Measurements from ENCODE around the gene DSPP.

DSPP gene

DNA sequence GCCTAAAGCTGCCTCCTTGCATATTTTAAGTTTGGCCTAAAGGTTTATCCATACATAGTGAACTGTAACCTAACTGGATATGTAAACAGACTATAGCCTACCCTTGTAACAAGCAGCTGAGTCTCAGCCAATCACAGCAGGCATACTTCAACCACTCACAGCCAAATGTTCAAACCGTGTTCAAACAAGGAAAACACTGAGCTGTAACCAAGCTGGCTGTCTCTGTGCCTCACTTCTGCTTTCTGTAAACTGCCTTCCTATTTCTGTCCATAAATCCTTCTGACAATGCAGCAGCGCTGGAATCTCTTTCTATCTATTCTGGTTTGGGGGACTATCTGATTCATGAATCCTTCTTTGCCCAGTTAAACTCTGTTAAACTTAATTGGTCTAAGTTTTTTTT lies 16.4 kb downstream of the DSPP start:
- ChIA-PET POLR2A (interaction anchor here (0.6 kb wide), 1 partner anchor 889 kb away, joined by 3 read pairs; no protein-coding TSS in a partner anchor), CTCF (interaction anchor here (0.6 kb wide), 1 partner anchor 120 kb away, joined by 5 read pairs; no protein-coding TSS in a partner anchor)
- Histone ChIP-seq H3K4me3 (ENCODE audit: low read depth, low read length) (no peak overlapping the region), H3K27ac (ENCODE audit: extremely low read depth, low read depth, low read length) (no peak overlapping the region), H3K4me1 (ENCODE audit: control insufficient read depth, insufficient read depth, low read length) (no peaks in the 10 kb centered on the region), H3K9me3 (ENCODE audit: control insufficient read depth, insufficient read depth, low read depth, low read length) (no peaks in the 10 kb centered on the region), H3K36me3 (ENCODE audit: control insufficient read depth in 2 of 2, insufficient read depth in 1 of 2, low read length in 2 of 2) (no peaks in the 10 kb centered on the region)
- TF ChIP-seq SP2 (tag by site-specific recombination; IDR thresholded peaks at IDR 0.05) (no peak), ZNF571 (tag by site-specific recombination; IDR thresholded peaks at IDR 0.05) (no peak), ZNF777 (tag by site-specific recombination; IDR thresholded peaks at IDR 0.05; ENCODE audit: borderline replicate concordance) (no peak), ZNF202 (tag by site-specific recombination; IDR thresholded peaks at IDR 0.05; ENCODE audit: borderline replicate concordance) (no peak), ZSCAN23 (tag by site-specific recombination; IDR thresholded peaks at IDR 0.05) (no peak), ZNF549 (tag by site-specific recombination; IDR thresholded peaks at IDR 0.05) (no peak), ZFP37 (tag by site-specific recombination; IDR thresholded peaks at IDR 0.05) (no peak), GLI4 (tag by site-specific recombination; IDR thresholded peaks at IDR 0.05) (no peak), ZNF433 (tag by site-specific recombination; IDR thresholded peaks at IDR 0.05; ENCODE audit: low read depth) (no peak), MZF1 (tag by site-specific recombination; IDR thresholded peaks at IDR 0.05; ENCODE audit: borderline replicate concordance) (no peak), ZNF221 (tag by site-specific recombination; IDR thresholded peaks at IDR 0.05; ENCODE audit: borderline replicate concordance) (no peak), ZNF792 (tag by site-specific recombination; IDR thresholded peaks at IDR 0.05) (no peak)
- TF ChIP-seq, protein P1, sequence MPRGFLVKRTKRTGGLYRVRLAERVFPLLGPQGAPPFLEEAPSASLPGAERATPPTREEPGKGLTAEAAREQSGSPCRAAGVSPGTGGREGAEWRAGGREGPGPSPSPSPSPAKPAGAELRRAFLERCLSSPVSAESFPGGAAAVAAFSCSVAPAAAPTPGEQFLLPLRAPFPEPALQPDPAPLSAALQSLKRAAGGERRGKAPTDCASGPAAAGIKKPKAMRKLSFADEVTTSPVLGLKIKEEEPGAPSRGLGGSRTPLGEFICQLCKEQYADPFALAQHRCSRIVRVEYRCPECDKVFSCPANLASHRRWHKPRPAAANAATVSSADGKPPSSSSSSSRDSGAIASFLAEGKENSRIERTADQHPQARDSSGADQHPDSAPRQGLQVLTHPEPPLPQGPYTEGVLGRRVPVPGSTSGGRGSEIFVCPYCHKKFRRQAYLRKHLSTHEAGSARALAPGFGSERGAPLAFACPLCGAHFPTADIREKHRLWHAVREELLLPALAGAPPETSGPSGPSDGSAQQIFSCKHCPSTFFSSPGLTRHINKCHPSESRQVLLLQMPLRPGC (tag by site-specific recombination; IDR thresholded peaks at IDR 0.05) = no peak
- TF ChIP-seq, protein P2, sequence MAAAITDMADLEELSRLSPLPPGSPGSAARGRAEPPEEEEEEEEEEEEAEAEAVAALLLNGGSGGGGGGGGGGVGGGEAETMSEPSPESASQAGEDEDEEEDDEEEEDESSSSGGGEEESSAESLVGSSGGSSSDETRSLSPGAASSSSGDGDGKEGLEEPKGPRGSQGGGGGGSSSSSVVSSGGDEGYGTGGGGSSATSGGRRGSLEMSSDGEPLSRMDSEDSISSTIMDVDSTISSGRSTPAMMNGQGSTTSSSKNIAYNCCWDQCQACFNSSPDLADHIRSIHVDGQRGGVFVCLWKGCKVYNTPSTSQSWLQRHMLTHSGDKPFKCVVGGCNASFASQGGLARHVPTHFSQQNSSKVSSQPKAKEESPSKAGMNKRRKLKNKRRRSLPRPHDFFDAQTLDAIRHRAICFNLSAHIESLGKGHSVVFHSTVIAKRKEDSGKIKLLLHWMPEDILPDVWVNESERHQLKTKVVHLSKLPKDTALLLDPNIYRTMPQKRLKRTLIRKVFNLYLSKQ (tag by site-specific recombination; IDR thresholded peaks at IDR 0.05; ENCODE audit: borderline replicate concordance) = no peak

DNA sequence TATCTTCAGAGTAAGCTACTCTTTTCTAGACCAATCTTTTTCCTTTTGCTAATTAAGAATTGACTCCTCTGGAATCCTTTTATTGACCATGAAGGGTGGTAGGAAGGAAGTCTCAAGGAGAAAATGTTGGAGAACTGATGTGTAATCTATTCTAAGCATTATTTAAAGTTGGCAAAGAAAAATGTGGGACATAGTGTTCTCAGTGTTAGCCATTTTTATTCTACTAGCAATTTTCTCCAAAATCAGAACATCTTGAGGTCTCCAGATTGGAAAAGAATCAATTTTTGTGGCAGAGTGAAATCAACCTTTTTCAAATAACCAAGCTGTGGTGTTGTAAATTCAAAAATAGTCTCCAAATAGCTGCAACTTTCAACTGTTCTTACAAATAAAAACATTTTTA lies 23.3 kb downstream of the DSPP start:
- H3K36me3 ChIP-seq (ENCODE audit: control insufficient read depth in 2 of 2, insufficient read depth in 1 of 2, low read length in 2 of 2) = no peaks in the 10 kb centered on the region
- no peak for TF ChIP-seq ZXDB (tag by site-specific recombination; IDR thresholded peaks at IDR 0.05)
- TF ChIP-seq ZNF837 (tag by site-specific recombination; IDR thresholded peaks at IDR 0.05) = no peak
- TF ChIP-seq, protein P3, sequence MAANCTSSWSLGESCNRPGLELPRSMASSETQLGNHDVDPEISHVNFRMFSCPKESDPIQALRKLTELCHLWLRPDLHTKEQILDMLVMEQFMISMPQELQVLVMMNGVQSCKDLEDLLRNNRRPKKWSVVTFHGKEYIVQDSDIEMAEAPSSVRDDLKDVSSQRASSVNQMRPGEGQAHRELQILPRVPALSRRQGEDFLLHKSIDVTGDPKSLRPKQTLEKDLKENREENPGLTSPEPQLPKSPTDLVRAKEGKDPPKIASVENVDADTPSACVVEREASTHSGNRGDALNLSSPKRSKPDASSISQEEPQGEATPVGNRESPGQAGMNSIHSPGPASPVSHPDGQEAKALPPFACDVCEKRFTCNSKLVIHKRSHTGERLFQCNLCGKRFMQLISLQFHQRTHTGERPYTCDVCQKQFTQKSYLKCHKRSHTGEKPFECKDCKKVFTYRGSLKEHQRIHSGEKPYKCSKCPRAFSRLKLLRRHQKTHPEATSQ (tag by site-specific recombination; IDR thresholded peaks at IDR 0.05) = no peak
- no peak for TF ChIP-seq ZNF19 (tag by site-specific recombination; IDR thresholded peaks at IDR 0.05; ENCODE audit: low read depth)
- no peak for TF ChIP-seq ZBTB48 (tag by site-specific recombination; IDR thresholded peaks at IDR 0.05)
- TF ChIP-seq, protein P4, sequence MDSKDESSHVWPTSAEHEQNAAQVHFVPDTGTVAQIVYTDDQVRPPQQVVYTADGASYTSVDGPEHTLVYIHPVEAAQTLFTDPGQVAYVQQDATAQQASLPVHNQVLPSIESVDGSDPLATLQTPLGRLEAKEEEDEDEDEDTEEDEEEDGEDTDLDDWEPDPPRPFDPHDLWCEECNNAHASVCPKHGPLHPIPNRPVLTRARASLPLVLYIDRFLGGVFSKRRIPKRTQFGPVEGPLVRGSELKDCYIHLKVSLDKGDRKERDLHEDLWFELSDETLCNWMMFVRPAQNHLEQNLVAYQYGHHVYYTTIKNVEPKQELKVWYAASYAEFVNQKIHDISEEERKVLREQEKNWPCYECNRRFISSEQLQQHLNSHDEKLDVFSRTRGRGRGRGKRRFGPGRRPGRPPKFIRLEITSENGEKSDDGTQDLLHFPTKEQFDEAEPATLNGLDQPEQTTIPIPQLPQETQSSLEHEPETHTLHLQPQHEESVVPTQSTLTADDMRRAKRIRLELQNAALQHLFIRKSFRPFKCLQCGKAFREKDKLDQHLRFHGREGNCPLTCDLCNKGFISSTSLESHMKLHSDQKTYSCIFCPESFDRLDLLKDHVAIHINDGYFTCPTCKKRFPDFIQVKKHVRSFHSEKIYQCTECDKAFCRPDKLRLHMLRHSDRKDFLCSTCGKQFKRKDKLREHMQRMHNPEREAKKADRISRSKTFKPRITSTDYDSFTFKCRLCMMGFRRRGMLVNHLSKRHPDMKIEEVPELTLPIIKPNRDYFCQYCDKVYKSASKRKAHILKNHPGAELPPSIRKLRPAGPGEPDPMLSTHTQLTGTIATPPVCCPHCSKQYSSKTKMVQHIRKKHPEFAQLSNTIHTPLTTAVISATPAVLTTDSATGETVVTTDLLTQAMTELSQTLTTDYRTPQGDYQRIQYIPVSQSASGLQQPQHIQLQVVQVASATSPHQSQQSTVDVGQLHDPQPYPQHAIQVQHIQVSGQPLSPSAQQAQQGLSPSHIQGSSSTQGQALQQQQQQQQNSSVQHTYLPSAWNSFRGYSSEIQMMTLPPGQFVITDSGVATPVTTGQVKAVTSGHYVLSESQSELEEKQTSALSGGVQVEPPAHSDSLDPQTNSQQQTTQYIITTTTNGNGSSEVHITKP (tag by site-specific recombination; IDR thresholded peaks at IDR 0.05) = no peak
- no peak for TF ChIP-seq FEZF1 (tag by site-specific recombination; IDR thresholded peaks at IDR 0.05)
- no peak for TF ChIP-seq ZNF266 (tag by site-specific recombination; IDR thresholded peaks at IDR 0.05; ENCODE audit: low read depth)
- no peak for TF ChIP-seq MZF1 (tag by site-specific recombination; IDR thresholded peaks at IDR 0.05; ENCODE audit: borderline replicate concordance)
- TF ChIP-seq KLF9 (tag by site-specific recombination; IDR thresholded peaks at IDR 0.05; ENCODE audit: low read depth) = no peak
- TF ChIP-seq, protein P5, sequence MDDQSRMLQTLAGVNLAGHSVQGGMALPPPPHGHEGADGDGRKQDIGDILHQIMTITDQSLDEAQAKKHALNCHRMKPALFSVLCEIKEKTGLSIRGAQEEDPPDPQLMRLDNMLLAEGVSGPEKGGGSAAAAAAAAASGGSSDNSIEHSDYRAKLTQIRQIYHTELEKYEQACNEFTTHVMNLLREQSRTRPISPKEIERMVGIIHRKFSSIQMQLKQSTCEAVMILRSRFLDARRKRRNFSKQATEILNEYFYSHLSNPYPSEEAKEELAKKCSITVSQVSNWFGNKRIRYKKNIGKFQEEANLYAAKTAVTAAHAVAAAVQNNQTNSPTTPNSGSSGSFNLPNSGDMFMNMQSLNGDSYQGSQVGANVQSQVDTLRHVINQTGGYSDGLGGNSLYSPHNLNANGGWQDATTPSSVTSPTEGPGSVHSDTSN (CRISPR knock-in tag; IDR thresholded peaks at IDR 0.05) = no peak
- no peak overlapping the region for H3K27ac ChIP-seq (ENCODE audit: extremely low read depth, low read depth, low read length)
- POLR2A ChIA-PET = no interaction called here
- no peak overlapping the region for H3K4me3 ChIP-seq (ENCODE audit: low read depth, low read length)
- CTCF ChIA-PET = no interaction called here
- no peaks in the 10 kb centered on the region for H3K9me3 ChIP-seq (ENCODE audit: control insufficient read depth, insufficient read depth, low read depth, low read length)
- H3K4me1 ChIP-seq (ENCODE audit: control insufficient read depth, insufficient read depth, low read length) = no peaks in the 10 kb centered on the region
